ENCODE data around the gene LCORL. TPM values are rescaled to one million over a fixed set of nuclear protein-coding genes. Genes with fewer than 3 reads are reported as not detected.

Gene LCORL
- total RNA-seq, 2 experiments from 2014 or later = 8.1 to 10.5 TPM

GRCh38 chr4:17915439-17915838 is 106.1 kb downstream of the LCORL start:
- H3K27ac Mint-ChIP-seq = no peak overlapping the region
- no peak overlapping the region for H3K4me3 Mint-ChIP-seq
- H3K36me3 Mint-ChIP-seq = peaks cover 16% of the 10 kb centered on the region
- intact Hi-C loops (cut with micrococcal nuclease) = no loop called here
- CTCF ChIA-PET = no interaction called here
- H3K27me3 Mint-ChIP-seq = no peaks in the 10 kb centered on the region
- DNase-seq = no peak
- H3K9me3 Mint-ChIP-seq = no peaks in the 10 kb centered on the region
- POLR2A ChIA-PET = no interaction called here
- no peaks in the 10 kb centered on the region for H3K4me1 Mint-ChIP-seq (ENCODE audit: low read depth)

- H3K27ac Mint-ChIP-seq = no peak overlapping the region
- no peak for DNase-seq
- intact Hi-C loops (cut with micrococcal nuclease) = no loop called here
- H3K4me1 Mint-ChIP-seq (ENCODE audit: low read depth) = no peaks in the 10 kb centered on the region
- no peak overlapping the region for H3K4me3 Mint-ChIP-seq
- no peaks in the 10 kb centered on the region for H3K27me3 Mint-ChIP-seq
- H3K9me3 Mint-ChIP-seq = no peaks in the 10 kb centered on the region
- POLR2A ChIA-PET = no interaction called here
- H3K36me3 Mint-ChIP-seq = peaks cover 11% of the 10 kb centered on the region
- CTCF ChIA-PET = no interaction called here
Observed at GRCh38 chr4:17912011-17912410, 109.5 kb downstream of the LCORL start.

GRCh38 chr4:17911608-17912007 is 109.9 kb downstream of the LCORL start:
- POLR2A ChIA-PET = no interaction called here
- no peak overlapping the region for H3K4me3 Mint-ChIP-seq
- CTCF ChIA-PET = no interaction called here
- DNase-seq = no peak
- H3K27ac Mint-ChIP-seq = no peak overlapping the region
- intact Hi-C loops (cut with micrococcal nuclease) = no loop called here
- no peaks in the 10 kb centered on the region for H3K27me3 Mint-ChIP-seq
- peaks cover 11% of the 10 kb centered on the region for H3K36me3 Mint-ChIP-seq
- H3K9me3 Mint-ChIP-seq = no peaks in the 10 kb centered on the region
- no peaks in the 10 kb centered on the region for H3K4me1 Mint-ChIP-seq (ENCODE audit: low read depth)

GRCh38 chr4:17898553-17899055 is 123.0 kb downstream of the LCORL start:
- ChIA-PET CTCF (no interaction called here), POLR2A (no interaction called here)
- peaks cover 15% of the 10 kb centered on the region for H3K36me3 Mint-ChIP-seq
- H3K4me3 Mint-ChIP-seq = no peak overlapping the region
- intact Hi-C loops (cut with micrococcal nuclease) = no loop called here
- no peak overlapping the region for H3K27ac Mint-ChIP-seq
- no peaks in the 10 kb centered on the region for H3K9me3 Mint-ChIP-seq
- H3K4me1 Mint-ChIP-seq (ENCODE audit: low read depth) = no peaks in the 10 kb centered on the region
- H3K27me3 Mint-ChIP-seq = no peaks in the 10 kb centered on the region
- DNase-seq = no peak

GRCh38 chr4:17895481-17895880 is 126.1 kb downstream of the LCORL start:
- Mint-ChIP-seq H3K36me3 (peaks cover 7% of the 10 kb centered on the region), H3K27me3 (no peaks in the 10 kb centered on the region), H3K27ac (no peak overlapping the region), H3K9me3 (no peaks in the 10 kb centered on the region), H3K4me3 (no peak overlapping the region), H3K4me1 (ENCODE audit: low read depth) (no peaks in the 10 kb centered on the region)
- intact Hi-C loops (cut with micrococcal nuclease) = no loop called here
- POLR2A ChIA-PET = no interaction called here
- no peak for DNase-seq
- CTCF ChIA-PET = no interaction called here

- DNase-seq = no peak
- Mint-ChIP-seq H3K9me3 (no peaks in the 10 kb centered on the region), H3K36me3 (peaks cover 7% of the 10 kb centered on the region), H3K4me1 (ENCODE audit: low read depth) (no peaks in the 10 kb centered on the region), H3K27me3 (no peaks in the 10 kb centered on the region), H3K27ac (no peak overlapping the region), H3K4me3 (no peak overlapping the region)
- CTCF ChIA-PET = no interaction called here
- POLR2A ChIA-PET = no interaction called here
- intact Hi-C loops (cut with micrococcal nuclease) = no loop called here
Observed at GRCh38 chr4:17894421-17894820, 127.1 kb downstream of the LCORL start.

GRCh38 chr4:17889692-17890091 is 131.9 kb downstream of the LCORL start:
- no peak for DNase-seq
- H3K27ac Mint-ChIP-seq = no peak overlapping the region
- H3K4me3 Mint-ChIP-seq = no peak overlapping the region
- no peaks in the 10 kb centered on the region for H3K27me3 Mint-ChIP-seq
- peaks cover 2% of the 10 kb centered on the region for H3K36me3 Mint-ChIP-seq
- POLR2A ChIA-PET = no interaction called here
- intact Hi-C loops (cut with micrococcal nuclease) = no loop called here
- CTCF ChIA-PET = no interaction called here
- H3K4me1 Mint-ChIP-seq (ENCODE audit: low read depth) = no peaks in the 10 kb centered on the region
- no peaks in the 10 kb centered on the region for H3K9me3 Mint-ChIP-seq

GRCh38 chr4:17884511-17884910 is 137.0 kb downstream of the LCORL start:
- H3K4me1 Mint-ChIP-seq (ENCODE audit: low read depth) = no peaks in the 10 kb centered on the region
- intact Hi-C loops (cut with micrococcal nuclease) = no loop called here
- H3K4me3 Mint-ChIP-seq = no peak overlapping the region
- DNase-seq = no peak
- no peaks in the 10 kb centered on the region for H3K27me3 Mint-ChIP-seq
- no peaks in the 10 kb centered on the region for H3K9me3 Mint-ChIP-seq
- ChIA-PET CTCF (interaction anchor here (0.6 kb wide), 1 partner anchor 336 kb away, joined by 3 read pairs; no protein-coding TSS in a partner anchor), POLR2A (no interaction called here)
- peaks cover 4% of the 10 kb centered on the region for H3K36me3 Mint-ChIP-seq
- H3K27ac Mint-ChIP-seq = no peak overlapping the region

- POLR2A ChIA-PET = no interaction called here
- DNase-seq = no peak
- no peak overlapping the region for H3K27ac Mint-ChIP-seq
Observed at GRCh38 chr4:17884063-17884462, 137.5 kb downstream of the LCORL start.

GRCh38 chr4:17877661-17878060 is 143.9 kb downstream of the LCORL start:
- no peak for DNase-seq
- H3K27me3 Mint-ChIP-seq = no peaks in the 10 kb centered on the region
- H3K27ac Mint-ChIP-seq = no peak overlapping the region
- H3K9me3 Mint-ChIP-seq = peaks cover 7% of the 10 kb centered on the region
- H3K4me3 Mint-ChIP-seq = no peak overlapping the region
- CTCF ChIA-PET = no interaction called here
- intact Hi-C loops (cut with micrococcal nuclease) = no loop called here
- H3K4me1 Mint-ChIP-seq (ENCODE audit: low read depth) = no peaks in the 10 kb centered on the region
- POLR2A ChIA-PET = no interaction called here
- peaks cover 12% of the 10 kb centered on the region for H3K36me3 Mint-ChIP-seq

More at GRCh38 chr4:17884063-17884462, 137.5 kb downstream of the LCORL start:
- Mint-ChIP-seq H3K36me3 (peaks cover 4% of the 10 kb centered on the region), H3K4me3 (no peak overlapping the region), H3K4me1 (ENCODE audit: low read depth) (no peaks in the 10 kb centered on the region), H3K27me3 (no peaks in the 10 kb centered on the region), H3K9me3 (no peaks in the 10 kb centered on the region)
- intact Hi-C loops (cut with micrococcal nuclease) = no loop called here
- CTCF ChIA-PET = interaction anchor here (0.6 kb wide), 1 partner anchor 335 kb away, joined by 3 read pairs; no protein-coding TSS in a partner anchor

GRCh38 chr4:17876943-17877342 is 144.6 kb downstream of the LCORL start:
- Mint-ChIP-seq H3K27me3 (no peaks in the 10 kb centered on the region), H3K36me3 (peaks cover 12% of the 10 kb centered on the region), H3K4me1 (ENCODE audit: low read depth) (no peaks in the 10 kb centered on the region), H3K27ac (no peak overlapping the region), H3K4me3 (no peak overlapping the region), H3K9me3 (peaks cover 7% of the 10 kb centered on the region)
- CTCF ChIA-PET = no interaction called here
- intact Hi-C loops (cut with micrococcal nuclease) = no loop called here
- DNase-seq = no peak
- POLR2A ChIA-PET = no interaction called here

GRCh38 chr4:17875402-17876070 is 146.0 kb downstream of the LCORL start:
- H3K4me1 Mint-ChIP-seq (ENCODE audit: low read depth) = no peaks in the 10 kb centered on the region
- peaks cover 7% of the 10 kb centered on the region for H3K9me3 Mint-ChIP-seq
- intact Hi-C loops (cut with micrococcal nuclease) = no loop called here
- ChIA-PET POLR2A (no interaction called here), CTCF (no interaction called here)
- H3K4me3 Mint-ChIP-seq = no peak overlapping the region
- no peaks in the 10 kb centered on the region for H3K27me3 Mint-ChIP-seq
- peaks cover 12% of the 10 kb centered on the region for H3K36me3 Mint-ChIP-seq
- H3K27ac Mint-ChIP-seq = no peak overlapping the region
- no peak for DNase-seq

- intact Hi-C loops (cut with micrococcal nuclease) = no loop called here
- ChIA-PET CTCF (no interaction called here), POLR2A (no interaction called here)
- Mint-ChIP-seq H3K4me1 (ENCODE audit: low read depth) (no peaks in the 10 kb centered on the region), H3K27me3 (no peaks in the 10 kb centered on the region), H3K9me3 (no peaks in the 10 kb centered on the region), H3K27ac (no peak overlapping the region), H3K36me3 (no peaks in the 10 kb centered on the region), H3K4me3 (no peak overlapping the region)
- DNase-seq = no peak
Observed at GRCh38 chr4:17869327-17869726, 152.2 kb downstream of the LCORL start.

Measured in activated CD4-positive, alpha-beta memory T cell treated with anti-CD3 and anti-CD28 coated beads for 36 hours (primary cell).